Urothelium cell line (cell line): Measurements from ENCODE around the gene VSTM4.

Experiments used
- DNase-seq: peaks from one replicate; pipeline ENCODE4 v3.0.0; 2011; ENCODE audit warnings: low spot score, mixed read lengths
- FAIRE-seq: peaks from 2 replicates; lab custom pipeline; 2011; peaks lifted over from hg19 to GRCh38; lab: Jason Lieb, UNC

VSTM4 gene

GRCh38 chr10:49096890-49097445 is 18.4 kb downstream of the VSTM4 start:
- FAIRE-seq (no peak), DNase-seq (no peak)

- DNase-seq (no peak), FAIRE-seq (peak; percentile 59)
Measured at GRCh38 chr10:49094646-49095045, 20.7 kb downstream of the VSTM4 start.

GRCh38 chr10:49093922-49094321 is 21.4 kb downstream of the VSTM4 start:
- FAIRE-seq, result no peak

GRCh38 chr10:49092477-49092876 is 22.8 kb downstream of the VSTM4 start:
- no peak for DNase-seq
- no peak for FAIRE-seq

More at GRCh38 chr10:49093922-49094321, 21.4 kb downstream of the VSTM4 start:
- no peak for DNase-seq

GRCh38 chr10:49091450-49092210 is 23.7 kb downstream of the VSTM4 start:
- FAIRE-seq (no peak), DNase-seq (no peak)

- FAIRE-seq (no peak), DNase-seq (no peak)
Measured at GRCh38 chr10:49090696-49091380, 24.5 kb downstream of the VSTM4 start.

- DNase-seq (no peak), FAIRE-seq (no peak)
Measured at GRCh38 chr10:49090189-49090575, 25.1 kb downstream of the VSTM4 start.

- DNase-seq (no peak), FAIRE-seq (no peak)
Measured at GRCh38 chr10:49089557-49090188, 25.6 kb downstream of the VSTM4 start.

- no peak for DNase-seq
- no peak for FAIRE-seq
Measured at GRCh38 chr10:49089152-49089551, 26.2 kb downstream of the VSTM4 start.

- no peak for DNase-seq
- FAIRE-seq, result no peak
Measured at GRCh38 chr10:49086889-49087288, 28.4 kb downstream of the VSTM4 start.

- DNase-seq, result no peak
- no peak for FAIRE-seq
Measured at GRCh38 chr10:49083261-49083660, 32.1 kb downstream of the VSTM4 start.

GRCh38 chr10:49082766-49083165 is 32.6 kb downstream of the VSTM4 start:
- no peak for FAIRE-seq
- no peak for DNase-seq

- DNase-seq, result no peak
- no peak for FAIRE-seq
Measured at GRCh38 chr10:49081547-49082275, 33.6 kb downstream of the VSTM4 start.

- no peak for FAIRE-seq
Measured at GRCh38 chr10:49080965-49081364, 34.4 kb downstream of the VSTM4 start.

GRCh38 chr10:49080071-49080470 is 35.3 kb downstream of the VSTM4 start:
- FAIRE-seq (no peak), DNase-seq (no peak)

More at GRCh38 chr10:49080965-49081364, 34.4 kb downstream of the VSTM4 start:
- DNase-seq, result no peak

GRCh38 chr10:49079499-49079898 is 35.8 kb downstream of the VSTM4 start:
- DNase-seq, result no peak
- no peak for FAIRE-seq

- no peak for FAIRE-seq
- no peak for DNase-seq
Measured at GRCh38 chr10:49079072-49079471, 36.2 kb downstream of the VSTM4 start.

- FAIRE-seq (no peak), DNase-seq (no peak)
Measured at GRCh38 chr10:49078433-49078832, 36.9 kb downstream of the VSTM4 start.

GRCh38 chr10:49076741-49077521 is 38.4 kb downstream of the VSTM4 start:
- peak; percentile 33 for DNase-seq
- peak; percentile 66 for FAIRE-seq

- DNase-seq, result no peak
- no peak for FAIRE-seq
Measured at GRCh38 chr10:49076319-49076718, 39.0 kb downstream of the VSTM4 start.
